RWPE2 (cell line): Measurements from ENCODE around the gene C1GALT1.
"Not testable (repeated sequence)": the region's sequence is repeated elsewhere in the genome, so short reads cannot be mapped to it uniquely, and the experiment has no call there.

Experiments
- ATAC-seq: fragments of 200-7000 bp; cut with Tn5 transposase; 3 replicates; pipeline ENCODE4 v1.9.1; 2021; ENCODE audit warnings: low read depth
- DNase-seq: peaks from one replicate; pipeline ENCODE4 v3.0.0-alpha.2; 2020; ENCODE audit warnings: low spot score
- H3K27ac ChIP-seq: fragments of 450-650 bp; 2 replicates; pipeline ENCODE4 v1.5.1; 2017; ENCODE audit warnings: mild to moderate bottlenecking; ENCODE audit not compliant: poor library complexity, severe bottlenecking
- H3K27me3 ChIP-seq: fragments of 250-450 bp; sonication (Bioruptor Pico); 2 replicates; pipeline ENCODE4 v1.5.1; 2021; ENCODE audit warnings: mild to moderate bottlenecking, moderate library complexity; ENCODE audit not compliant: insufficient read depth, poor library complexity, severe bottlenecking
- H3K36me3 ChIP-seq: fragments of 250-450 bp; sonication (Bioruptor Pico); 2 replicates; pipeline ENCODE4 v1.5.1; 2020; ENCODE audit warnings: low read depth, mild to moderate bottlenecking, moderate library complexity
- H3K4me1 ChIP-seq: fragments of 250-450 bp; sonication (Bioruptor Pico); 2 replicates; pipeline ENCODE4 v1.5.1; 2021; ENCODE audit warnings: mild to moderate bottlenecking, moderate library complexity; ENCODE audit not compliant: insufficient read depth, poor library complexity, severe bottlenecking
- H3K4me3 ChIP-seq: fragments of 250-450 bp; sonication (Bioruptor Pico); 2 replicates; pipeline ENCODE4 v1.5.1; 2021; ENCODE audit warnings: mild to moderate bottlenecking, moderate library complexity; ENCODE audit not compliant: severe bottlenecking
- H3K9me3 ChIP-seq: fragments of 250-450 bp; sonication (Bioruptor Pico); 2 replicates; pipeline ENCODE4 v1.5.1; 2021; ENCODE audit warnings: mild to moderate bottlenecking, moderate library complexity; ENCODE audit not compliant: severe bottlenecking
- CTCF ChIP-seq: fragments of 450-650 bp; IDR thresholded peaks from one replicate; pipeline ENCODE4 v1.5.1; 2017; ENCODE audit warnings: mild to moderate bottlenecking, moderate library complexity; ENCODE audit not compliant: poor library complexity, severe bottlenecking

Gene C1GALT1

GRCh38 chr7:7138897-7139296, 43.4 kb upstream of the C1GALT1 start:
- Histone ChIP-seq H3K36me3 (no peaks in the 10 kb centered on the region), H3K4me1 (no peaks in the 10 kb centered on the region), H3K27ac (no peak overlapping the region), H3K9me3 (no peaks in the 10 kb centered on the region), H3K27me3 (no peaks in the 10 kb centered on the region), H3K4me3 (no peak overlapping the region)
- no peak for TF ChIP-seq CTCF
- DNase-seq (no peak), ATAC-seq (no peak)

- not testable (repeated sequence) for H3K27ac ChIP-seq, DNase-seq, H3K36me3 ChIP-seq, H3K4me3 ChIP-seq, H3K4me1 ChIP-seq, ATAC-seq, H3K27me3 ChIP-seq, H3K9me3 ChIP-seq
Observed at GRCh38 chr7:7143404-7143803, 38.9 kb upstream of the C1GALT1 start.

GRCh38 chr7:7145151-7145550, 37.2 kb upstream of the C1GALT1 start:
- H3K4me1 ChIP-seq, H3K36me3 ChIP-seq, ATAC-seq, H3K4me3 ChIP-seq, H3K27me3 ChIP-seq, DNase-seq, H3K9me3 ChIP-seq, H3K27ac ChIP-seq: not testable (repeated sequence)

- no peak for DNase-seq
- Histone ChIP-seq H3K36me3 (no peaks in the 10 kb centered on the region), H3K4me3 (no peak overlapping the region), H3K27ac (no peak overlapping the region), H3K27me3 (no peaks in the 10 kb centered on the region), H3K9me3 (peaks cover 2% of the 10 kb centered on the region), H3K4me1 (no peaks in the 10 kb centered on the region)
- TF ChIP-seq CTCF: no peak
- ATAC-seq: no peak
Observed at GRCh38 chr7:7146837-7147236, 35.5 kb upstream of the C1GALT1 start.

- Histone ChIP-seq H3K4me3 (no peak overlapping the region), H3K9me3 (peaks cover 2% of the 10 kb centered on the region)
- ATAC-seq: no peak
Observed at GRCh38 chr7:7148798-7149481, 33.4 kb upstream of the C1GALT1 start.

More at GRCh38 chr7:7148798-7149481, 33.4 kb upstream of the C1GALT1 start:
- Histone ChIP-seq H3K36me3 (no peaks in the 10 kb centered on the region), H3K27ac (no peak overlapping the region), H3K4me1 (no peaks in the 10 kb centered on the region), H3K27me3 (no peaks in the 10 kb centered on the region)
- DNase-seq: no peak
- no peak for TF ChIP-seq CTCF
